HCT116 (cell line): ENCODE data around the gene FARSA. TPM values are rescaled to one million over a fixed set of nuclear protein-coding genes. Genes with fewer than 3 reads are reported as not detected.

Experiments used
- ATAC-seq: fragments of 200-7000 bp; cut with Tn5 transposase; 2 replicates; pipeline ENCODE4 v1.9.1; 2020; ENCODE audit warnings: mild to moderate bottlenecking, moderate library complexity
- BruUV-seq: library from RNA; stranded (reverse); fragments of 400-500 nt; replicated peaks from 2 replicates; lab custom pipeline; 2021; lab: Mats Ljungman, UMichigan
- CTCF ChIA-PET: fragments of 300-600 bp; sonication (Branson Sonifier 250); formaldehyde crosslinking; loops from one replicate; lab custom pipeline; 2021; ENCODE audit warnings: antibody characterized with exemption; lab: Charles Lee
- POLR2A ChIA-PET: fragments of 300-600, 350-600 bp; sonication (Branson Sonifier 250); formaldehyde crosslinking; loops from one replicate; lab custom pipeline; 2021; ENCODE audit warnings: antibody characterized with exemption; lab: Charles Lee
- RAD21 ChIA-PET, 2 experiments: fragments of 300-600 bp; sonication (Branson Sonifier 250); formaldehyde crosslinking; loops; one replicate each; lab custom pipeline; 2023; ENCODE audit warnings: low total read pairs in 2 of 2; ENCODE audit not compliant: uncharacterized antibody in 2 of 2, unreplicated experiment in 2 of 2, low non-redundant PET in 1 of 2; lab: Charles Lee
- DNase-seq: peaks from one replicate; pipeline ENCODE4 v3.0.0-alpha.2; 2010; ENCODE audit warnings: low read depth, low spot score
- H2AFZ ChIP-seq: fragments of 200-600 bp; shearing (Covaris generic), sonication (generic); 2 replicates; pipeline ENCODE4 v1.6.1; 2017; ENCODE audit warnings: low read depth, mixed run types, mixed read lengths, antibody characterized with exemption, low read length; ENCODE audit not compliant: poor library complexity, severe bottlenecking
- H3K27ac ChIP-seq: 2 replicates; pipeline ENCODE4 v1.5.1; 2012; ENCODE audit warnings: low read depth, low read length
- H3K27me3 ChIP-seq: fragments of 200-600 bp; sonication (generic); 2 replicates; pipeline ENCODE4 v1.6.1; 2016; ENCODE audit warnings: mixed run types, low read length, mixed read lengths; ENCODE audit not compliant: insufficient read depth
- H3K36me3 ChIP-seq, 2 experiments: fragments of 200-500 bp in 1 of 2; fragments of 200-600 bp in 1 of 2; sonication (Bioruptor generic) in 1 of 2; sonication (generic) in 1 of 2; 2 replicates each; pipeline versions ENCODE4 v1.5.1 to v1.6.1; 2014 to 2016; ENCODE audit warnings: low read length in 2 of 2, inconsistent platforms in 1 of 2, mixed read lengths in 1 of 2, mixed run types in 1 of 2; ENCODE audit not compliant: insufficient read depth in 2 of 2, control insufficient read depth in 1 of 2
- H3K4me1 ChIP-seq, 2 experiments: fragments of 200-600 bp in 1 of 2; sonication (generic) in 1 of 2; 2 replicates each; pipeline versions ENCODE4 v1.5.1 to v1.6.1; 2012 to 2017; ENCODE audit warnings: low read length in 2 of 2, inconsistent platforms in 1 of 2, mild to moderate bottlenecking in 1 of 2, mixed read lengths in 1 of 2, mixed run types in 1 of 2, moderate library complexity in 1 of 2; ENCODE audit not compliant: insufficient read depth in 2 of 2, control insufficient read depth in 1 of 2
- H3K4me2 ChIP-seq: fragments of 200-600 bp; sonication (generic); 2 replicates; pipeline ENCODE4 v1.6.1; 2017; ENCODE audit warnings: mixed run types, low read length, mixed read lengths
- H3K4me3 ChIP-seq, 2 experiments: fragments of 200-600 bp in 1 of 2; sonication (generic) in 1 of 2; replicated peaks in 1 of 2; 2 replicates each; pipeline ENCODE4 v1.5.1; 2011 to 2016; ENCODE audit warnings: low read length in 2 of 2, control low read depth in 1 of 2, low read depth in 1 of 2, mild to moderate bottlenecking in 1 of 2, mixed read lengths in 1 of 2, mixed run types in 1 of 2
- H3K79me2 ChIP-seq: fragments of 200-600 bp; sonication (generic); 2 replicates; pipeline ENCODE4 v1.6.1; 2017; ENCODE audit warnings: mild to moderate bottlenecking, mixed run types, low read length, moderate library complexity, mixed read lengths; ENCODE audit not compliant: insufficient read depth
- H3K9ac ChIP-seq: fragments of 200-600 bp; sonication (generic); 2 replicates; pipeline ENCODE4 v1.6.1; 2016; ENCODE audit warnings: low read length, mixed read lengths
- H3K9me2 ChIP-seq: fragments of 200-600 bp; sonication (generic), shearing (Covaris generic); 2 replicates; pipeline ENCODE4 v1.6.1; 2017; ENCODE audit warnings: mixed run types, mild to moderate bottlenecking, moderate library complexity; ENCODE audit not compliant: insufficient read depth
- H3K9me3 ChIP-seq, 2 experiments: fragments of 200-500 bp in 1 of 2; fragments of 200-600 bp in 1 of 2; sonication (Bioruptor generic) in 1 of 2; sonication (generic) in 1 of 2; 2 replicates each; pipeline ENCODE4 v1.6.1; 2014 to 2017; ENCODE audit warnings: low read length in 2 of 2, mixed read lengths in 2 of 2, inconsistent platforms in 1 of 2, low read depth in 1 of 2, mild to moderate bottlenecking in 1 of 2, mixed run types in 1 of 2, moderate library complexity in 1 of 2; ENCODE audit not compliant: control insufficient read depth in 1 of 2, insufficient read depth in 1 of 2
- H4K20me1 ChIP-seq: fragments of 200-600 bp; sonication (generic), shearing (Covaris generic); 2 replicates; pipeline ENCODE4 v1.6.1; 2017; ENCODE audit warnings: mixed run types, mild to moderate bottlenecking, moderate library complexity; ENCODE audit not compliant: insufficient read depth
- CBX3 ChIP-seq: IDR thresholded peaks from 2 replicates; pipeline ENCODE4 v1.6.1; 2012; ENCODE audit warnings: low read depth
- CEBPB ChIP-seq: IDR thresholded peaks from 2 replicates; pipeline ENCODE4 v1.6.1; 2012; ENCODE audit warnings: low read depth
- EGR1 ChIP-seq: IDR thresholded peaks from 2 replicates; pipeline ENCODE4 v1.6.1; 2012; ENCODE audit warnings: low read depth
- EZH2 ChIP-seq: fragments of 200-600 bp; sonication (generic); IDR thresholded peaks from 2 replicates; pipeline ENCODE4 v1.6.1; 2017; ENCODE audit warnings: antibody characterized with exemption, mixed run types
- EZH2phosphoT487 ChIP-seq: fragments of 200-600 bp; IDR thresholded peaks from 2 replicates; pipeline ENCODE4 v1.6.1; 2018; ENCODE audit warnings: antibody characterized with exemption, borderline replicate concordance
- FOSL1 ChIP-seq: IDR thresholded peaks from 2 replicates; pipeline ENCODE4 v1.6.1; 2012; ENCODE audit warnings: low read depth
- JUND ChIP-seq: IDR thresholded peaks from 2 replicates; pipeline ENCODE4 v1.6.1; 2012
- POLR2A ChIP-seq: IDR thresholded peaks from 2 replicates; pipeline ENCODE4 v1.7.0; 2011; ENCODE audit warnings: borderline replicate concordance; ENCODE audit not compliant: insufficient read depth, insufficient read length; ENCODE audit errors: extremely low read depth
- POLR2AphosphoS5 ChIP-seq: IDR thresholded peaks from 2 replicates; pipeline ENCODE4 v1.6.1; 2011; ENCODE audit warnings: mild to moderate bottlenecking, low read depth, low read length, moderate library complexity
- SIN3A ChIP-seq: IDR thresholded peaks from 2 replicates; pipeline ENCODE4 v1.6.1; 2012; ENCODE audit warnings: low read depth
- SP1 ChIP-seq: IDR thresholded peaks from 2 replicates; pipeline ENCODE4 v1.6.1; 2012; ENCODE audit warnings: low read depth
- YY1 ChIP-seq: IDR thresholded peaks from 2 replicates; pipeline ENCODE4 v1.6.1; 2011; ENCODE audit warnings: low read length, low read depth, moderate library complexity, mild to moderate bottlenecking; ENCODE audit not compliant: insufficient replicate concordance; ENCODE audit errors: extremely low read depth
- ZNF274 ChIP-seq: fragments of 200-500 bp; sonication (Bioruptor generic); IDR thresholded peaks from 2 replicates; pipeline ENCODE4 v1.6.1; 2014; ENCODE audit warnings: mild to moderate bottlenecking, low read depth, low read length, inconsistent platforms
- intact Hi-C: fragments of 100-400 bp; cut with micrococcal nuclease; formaldehyde crosslinking; loops from 2 replicates; pipeline ENCODE4 v1.10.0; 2022
- total RNA-seq: library from RNA; stranded (reverse); gene quantifications from one replicate; pipeline ENCODE4 v1.2.1, GENCODE V29; 2021; ENCODE audit not compliant: unreplicated experiment
- TF ChIP-seq, protein P1 (sequence below): IDR thresholded peaks from 2 replicates; pipeline ENCODE4 v1.6.1; 2012; ENCODE audit warnings: low read depth
- TF ChIP-seq, protein P2 (sequence below): IDR thresholded peaks from 2 replicates; pipeline ENCODE4 v1.6.1; 2012
- TF ChIP-seq, protein P3 (sequence below), 3 experiments: fragments of 200-600 bp in 1 of 3; sonication (generic) in 1 of 3; IDR thresholded peaks in 2 of 3; conservative IDR thresholded peaks in 1 of 3; 2 replicates each; pipeline ENCODE4 v1.5.1; 2012 to 2017; ENCODE audit warnings: low read depth in 2 of 3, low read length in 2 of 3, antibody characterized with exemption in 1 of 3, borderline replicate concordance in 1 of 3, control low read depth in 1 of 3, mild to moderate bottlenecking in 1 of 3, mixed read lengths in 1 of 3, mixed run types in 1 of 3, moderate library complexity in 1 of 3; ENCODE audit not compliant: insufficient read depth in 1 of 3
- TF ChIP-seq, protein P4 (sequence below): IDR thresholded peaks from 2 replicates; pipeline ENCODE4 v1.6.1; 2012

FARSA gene
- total RNA-seq, 1 experiment from 2014 or later, result 129 TPM

DNA sequence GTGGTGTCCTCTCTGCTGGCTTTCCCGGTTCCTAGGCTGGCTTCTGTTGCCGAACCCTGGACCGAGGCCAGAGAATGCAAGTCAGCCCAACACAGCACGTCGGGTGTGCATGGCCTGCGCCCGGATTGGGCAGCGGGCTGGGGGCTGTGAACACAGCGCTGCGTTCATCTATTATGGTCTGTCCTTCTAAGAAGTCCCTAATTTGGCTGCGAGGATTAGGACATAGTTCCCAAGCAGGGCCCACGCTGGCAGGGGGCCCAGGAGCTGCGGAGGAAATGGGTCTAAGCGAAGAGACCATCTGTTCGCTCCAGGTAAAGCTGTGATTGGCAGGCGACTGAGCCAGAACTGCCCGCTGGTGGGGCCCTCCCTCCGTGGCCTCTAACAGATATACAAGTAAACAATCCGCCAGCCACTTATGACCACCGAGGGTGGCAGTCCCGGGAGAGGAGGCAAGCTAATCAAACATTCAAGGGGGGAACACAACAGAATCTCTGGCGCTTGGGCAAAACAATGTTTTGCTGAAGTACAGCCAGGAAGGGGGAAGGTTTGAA is 20.4 kb downstream of the FARSA start (continued):
- TF ChIP-seq ZNF274 (no peak), SP1 (no peak), CEBPB (no peak), CBX3 (no peak), POLR2A (no peak)
- TF ChIP-seq, protein P1, sequence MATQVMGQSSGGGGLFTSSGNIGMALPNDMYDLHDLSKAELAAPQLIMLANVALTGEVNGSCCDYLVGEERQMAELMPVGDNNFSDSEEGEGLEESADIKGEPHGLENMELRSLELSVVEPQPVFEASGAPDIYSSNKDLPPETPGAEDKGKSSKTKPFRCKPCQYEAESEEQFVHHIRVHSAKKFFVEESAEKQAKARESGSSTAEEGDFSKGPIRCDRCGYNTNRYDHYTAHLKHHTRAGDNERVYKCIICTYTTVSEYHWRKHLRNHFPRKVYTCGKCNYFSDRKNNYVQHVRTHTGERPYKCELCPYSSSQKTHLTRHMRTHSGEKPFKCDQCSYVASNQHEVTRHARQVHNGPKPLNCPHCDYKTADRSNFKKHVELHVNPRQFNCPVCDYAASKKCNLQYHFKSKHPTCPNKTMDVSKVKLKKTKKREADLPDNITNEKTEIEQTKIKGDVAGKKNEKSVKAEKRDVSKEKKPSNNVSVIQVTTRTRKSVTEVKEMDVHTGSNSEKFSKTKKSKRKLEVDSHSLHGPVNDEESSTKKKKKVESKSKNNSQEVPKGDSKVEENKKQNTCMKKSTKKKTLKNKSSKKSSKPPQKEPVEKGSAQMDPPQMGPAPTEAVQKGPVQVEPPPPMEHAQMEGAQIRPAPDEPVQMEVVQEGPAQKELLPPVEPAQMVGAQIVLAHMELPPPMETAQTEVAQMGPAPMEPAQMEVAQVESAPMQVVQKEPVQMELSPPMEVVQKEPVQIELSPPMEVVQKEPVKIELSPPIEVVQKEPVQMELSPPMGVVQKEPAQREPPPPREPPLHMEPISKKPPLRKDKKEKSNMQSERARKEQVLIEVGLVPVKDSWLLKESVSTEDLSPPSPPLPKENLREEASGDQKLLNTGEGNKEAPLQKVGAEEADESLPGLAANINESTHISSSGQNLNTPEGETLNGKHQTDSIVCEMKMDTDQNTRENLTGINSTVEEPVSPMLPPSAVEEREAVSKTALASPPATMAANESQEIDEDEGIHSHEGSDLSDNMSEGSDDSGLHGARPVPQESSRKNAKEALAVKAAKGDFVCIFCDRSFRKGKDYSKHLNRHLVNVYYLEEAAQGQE, result no peak
- TF ChIP-seq, protein P2, sequence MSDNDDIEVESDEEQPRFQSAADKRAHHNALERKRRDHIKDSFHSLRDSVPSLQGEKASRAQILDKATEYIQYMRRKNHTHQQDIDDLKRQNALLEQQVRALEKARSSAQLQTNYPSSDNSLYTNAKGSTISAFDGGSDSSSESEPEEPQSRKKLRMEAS, result no peak

DNA sequence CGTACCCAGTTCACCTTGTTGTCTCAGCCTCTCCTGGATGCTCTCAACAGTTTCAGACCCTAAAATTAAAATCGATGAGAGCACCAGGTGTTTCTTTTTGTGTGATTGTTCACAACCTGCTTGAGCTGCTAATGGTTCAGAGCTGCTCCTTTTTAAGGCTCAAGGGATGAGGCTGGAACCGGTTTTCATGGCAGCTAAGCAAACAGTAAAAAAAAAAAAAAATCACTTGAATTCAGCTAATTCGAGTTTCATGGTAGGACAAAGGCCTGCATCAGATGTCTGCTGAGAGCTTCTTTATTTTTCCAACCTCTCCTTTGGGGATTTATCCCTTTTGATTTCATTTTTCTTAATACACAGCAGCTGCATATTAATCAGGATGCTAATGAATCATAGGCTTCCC is 20.9 kb downstream of the FARSA start:
- ATAC-seq, result no peak
- ChIA-PET RAD21 (no interaction called here), CTCF (no interaction called here), POLR2A (no interaction called here)
- Histone ChIP-seq H3K9me2 (no peaks in the 10 kb centered on the region), H3K4me1 (no peaks in the 10 kb centered on the region), H3K9me3 (no peaks in the 10 kb centered on the region), H3K36me3 (no peaks in the 10 kb centered on the region), H2AFZ (no peak overlapping the region), H3K79me2 (no peaks in the 10 kb centered on the region), H3K9ac (no peak overlapping the region), H3K27ac (no peak overlapping the region), H4K20me1 (no peaks in the 10 kb centered on the region), H3K4me2 (no peak overlapping the region), H3K4me3 (no peak overlapping the region), H3K27me3 (no peaks in the 10 kb centered on the region)
- intact Hi-C loops, result no loop called here
- BruUV-seq, result no TSS peak
- no peak for DNase-seq
- TF ChIP-seq JUND (no peak), EZH2 (no peak), YY1 (no peak), POLR2AphosphoS5 (no peak), SIN3A (no peak), FOSL1 (no peak), EGR1 (no peak), SP1 (no peak), EZH2phosphoT487 (no peak)
- TF ChIP-seq, protein P3, sequence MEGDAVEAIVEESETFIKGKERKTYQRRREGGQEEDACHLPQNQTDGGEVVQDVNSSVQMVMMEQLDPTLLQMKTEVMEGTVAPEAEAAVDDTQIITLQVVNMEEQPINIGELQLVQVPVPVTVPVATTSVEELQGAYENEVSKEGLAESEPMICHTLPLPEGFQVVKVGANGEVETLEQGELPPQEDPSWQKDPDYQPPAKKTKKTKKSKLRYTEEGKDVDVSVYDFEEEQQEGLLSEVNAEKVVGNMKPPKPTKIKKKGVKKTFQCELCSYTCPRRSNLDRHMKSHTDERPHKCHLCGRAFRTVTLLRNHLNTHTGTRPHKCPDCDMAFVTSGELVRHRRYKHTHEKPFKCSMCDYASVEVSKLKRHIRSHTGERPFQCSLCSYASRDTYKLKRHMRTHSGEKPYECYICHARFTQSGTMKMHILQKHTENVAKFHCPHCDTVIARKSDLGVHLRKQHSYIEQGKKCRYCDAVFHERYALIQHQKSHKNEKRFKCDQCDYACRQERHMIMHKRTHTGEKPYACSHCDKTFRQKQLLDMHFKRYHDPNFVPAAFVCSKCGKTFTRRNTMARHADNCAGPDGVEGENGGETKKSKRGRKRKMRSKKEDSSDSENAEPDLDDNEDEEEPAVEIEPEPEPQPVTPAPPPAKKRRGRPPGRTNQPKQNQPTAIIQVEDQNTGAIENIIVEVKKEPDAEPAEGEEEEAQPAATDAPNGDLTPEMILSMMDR (IDR thresholded peaks at IDR 0.05 in 2 of 3, conservative IDR thresholded peaks at IDR 0.05 in 1 of 3; ENCODE audit: borderline replicate concordance in 1 of 3, insufficient read depth in 1 of 3, low read depth in 2 of 3, low read length in 2 of 3), result no peak
- TF ChIP-seq, protein P4, sequence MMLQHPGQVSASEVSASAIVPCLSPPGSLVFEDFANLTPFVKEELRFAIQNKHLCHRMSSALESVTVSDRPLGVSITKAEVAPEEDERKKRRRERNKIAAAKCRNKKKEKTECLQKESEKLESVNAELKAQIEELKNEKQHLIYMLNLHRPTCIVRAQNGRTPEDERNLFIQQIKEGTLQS, result no peak
- TF ChIP-seq, protein P1, result no peak
